Colonic mucosa (tissue), 4 donors: Measurements from ENCODE around the gene STXBP6. TPM values are rescaled to one million over a fixed set of nuclear protein-coding genes. Genes with fewer than 3 reads are reported as not detected.

Experiments
- DNase-seq: peaks from one replicate; pipeline ENCODE4 v3.0.0-alpha.2; 2020
- H3K27ac ChIP-seq: fragments of 200-600 bp; one replicate; pipeline ENCODE4 v1.8.0; 2021
- H3K27me3 ChIP-seq: fragments of 200-600 bp; one replicate; pipeline ENCODE4 v1.8.0; 2021
- H3K36me3 ChIP-seq: fragments of 200-600 bp; one replicate; pipeline ENCODE4 v1.8.0; 2021
- H3K4me1 ChIP-seq: fragments of 200-600 bp; one replicate; pipeline ENCODE4 v1.8.0; 2021; ENCODE audit warnings: mild to moderate bottlenecking
- H3K4me3 ChIP-seq: fragments of 200-600 bp; one replicate; pipeline ENCODE4 v1.8.0; 2021
- H3K9ac ChIP-seq, 2 donors: one replicate each; pipeline ENCODE4 v1.7.0; 2013; ENCODE audit warnings: control low read depth in 2 of 2, low read depth in 2 of 2, low read length in 2 of 2
- H3K9me3 ChIP-seq: fragments of 200-600 bp; one replicate; pipeline ENCODE4 v1.8.0; 2021
- CTCF ChIP-seq: fragments of 200-600 bp; IDR thresholded peaks from one replicate; pipeline ENCODE4 v1.8.0; 2022; ENCODE audit warnings: antibody characterized with exemption, mild to moderate bottlenecking
- intact Hi-C: fragments of 100-400 bp; cut with DNase I; formaldehyde crosslinking; loops from one replicate; pipeline ENCODE4 v1.14.1; 2022
- total RNA-seq, 2 donors: library from RNA; stranded (reverse); fragmentation: NEBNext Ultra II Directional in 1 of 2; extraction: Animal tissue kit (Norgen Biotek cat#: 25700) in 1 of 2; gene quantifications; one replicate each; pipeline ENCODE4 v1.2.1, GENCODE V29; 2021
- donor health status: healthy.
- donor health status: DM: no; HTN: no; CAD: no.
- donor health status: DM: no; HTN: no; CAD: no.

The STXBP6 gene
- total RNA-seq, 2 donors from 2014 or later = 23.7 to 26.1 TPM

DNA sequence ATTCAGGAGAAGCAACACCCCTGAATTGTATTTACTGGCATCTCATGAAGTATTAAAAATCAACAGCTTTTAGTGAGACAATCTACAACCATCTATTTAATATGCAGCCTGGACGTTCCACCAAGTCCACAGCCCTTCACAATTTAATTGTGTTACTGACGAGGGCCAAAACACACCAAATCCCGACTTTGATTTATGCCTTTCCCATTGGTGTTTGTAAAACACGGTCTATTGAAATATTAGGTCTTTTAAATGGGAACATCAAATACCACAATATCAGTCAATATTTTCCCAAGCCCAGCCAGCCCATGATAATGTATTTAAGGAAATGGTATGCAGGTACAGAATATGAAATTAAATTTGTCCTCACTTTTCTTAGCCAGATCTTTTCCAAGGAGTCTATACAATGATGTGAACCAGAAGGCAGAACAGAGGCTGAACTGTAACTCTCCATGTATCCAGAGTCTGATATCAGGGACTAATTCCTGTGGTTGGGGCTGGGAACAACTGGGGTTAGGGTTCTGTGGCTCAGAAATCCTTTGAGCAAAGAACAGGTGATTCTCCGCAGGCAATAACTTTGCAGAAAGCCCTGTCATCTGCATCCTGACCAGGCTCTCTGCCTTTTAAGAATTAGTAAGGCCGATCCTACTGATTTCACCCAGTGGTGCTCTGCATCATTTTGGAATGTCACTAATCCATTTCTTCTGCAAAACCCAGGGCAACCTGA lies 236.7 kb downstream of the STXBP6 start:
- Histone ChIP-seq H3K27ac (no peak overlapping the region), H3K9me3 (no peaks in the 10 kb centered on the region), H3K4me3 (no peak overlapping the region), H3K36me3 (no peaks in the 10 kb centered on the region), H3K4me1 (peaks cover 6% of the 10 kb centered on the region), H3K9ac (no peak overlapping the region), H3K27me3 (no peaks in the 10 kb centered on the region)
- no peak for DNase-seq
- no peak for TF ChIP-seq CTCF
- intact Hi-C loops = no loop called here

DNA sequence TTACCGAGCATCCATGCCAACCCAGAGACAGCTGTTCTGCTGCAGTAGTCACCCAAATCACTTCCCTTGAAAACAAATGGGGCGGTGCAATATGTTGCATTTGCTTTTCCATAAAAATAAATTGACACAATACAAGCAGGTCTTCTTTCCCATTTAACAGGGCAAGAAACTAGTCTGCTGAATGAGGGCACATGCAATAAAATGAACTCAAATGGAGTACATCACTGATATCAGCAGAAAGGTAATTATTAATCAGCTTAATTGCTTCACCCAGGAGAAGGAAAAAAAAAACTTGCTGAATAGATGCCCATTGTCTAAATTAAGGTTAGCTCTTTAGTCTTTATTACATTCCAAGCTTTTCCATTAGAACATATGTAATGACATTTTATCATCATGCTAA lies 240.8 kb downstream of the STXBP6 start:
- no peak overlapping the region for H3K9ac ChIP-seq
- H3K9me3 ChIP-seq = no peaks in the 10 kb centered on the region
- H3K4me3 ChIP-seq = no peak overlapping the region
- H3K36me3 ChIP-seq = no peaks in the 10 kb centered on the region
- intact Hi-C loops = loop anchor here (5.0 to 10.0 kb wide), 3 partner anchors 74 to 343 kb away; no protein-coding TSS in a partner anchor
- H3K27me3 ChIP-seq = no peaks in the 10 kb centered on the region
- peaks cover 4% of the 10 kb centered on the region for H3K4me1 ChIP-seq
- H3K27ac ChIP-seq = no peak overlapping the region
- no peak for DNase-seq
- TF ChIP-seq CTCF = no peak

- H3K27me3 ChIP-seq = no peaks in the 10 kb centered on the region
- no peak overlapping the region for H3K9ac ChIP-seq
- H3K36me3 ChIP-seq = no peaks in the 10 kb centered on the region
- TF ChIP-seq CTCF = no peak
- intact Hi-C loops = loop anchor here (5.0 to 10.0 kb wide), 3 partner anchors 74 to 344 kb away; no protein-coding TSS in a partner anchor
- no peak overlapping the region for H3K27ac ChIP-seq
- no peak overlapping the region for H3K4me3 ChIP-seq
- no peaks in the 10 kb centered on the region for H3K9me3 ChIP-seq
- no peak for DNase-seq
- peaks cover 4% of the 10 kb centered on the region for H3K4me1 ChIP-seq
Observed at GRCh38 chr14:24808412-24808811, 241.5 kb downstream of the STXBP6 start.

DNA sequence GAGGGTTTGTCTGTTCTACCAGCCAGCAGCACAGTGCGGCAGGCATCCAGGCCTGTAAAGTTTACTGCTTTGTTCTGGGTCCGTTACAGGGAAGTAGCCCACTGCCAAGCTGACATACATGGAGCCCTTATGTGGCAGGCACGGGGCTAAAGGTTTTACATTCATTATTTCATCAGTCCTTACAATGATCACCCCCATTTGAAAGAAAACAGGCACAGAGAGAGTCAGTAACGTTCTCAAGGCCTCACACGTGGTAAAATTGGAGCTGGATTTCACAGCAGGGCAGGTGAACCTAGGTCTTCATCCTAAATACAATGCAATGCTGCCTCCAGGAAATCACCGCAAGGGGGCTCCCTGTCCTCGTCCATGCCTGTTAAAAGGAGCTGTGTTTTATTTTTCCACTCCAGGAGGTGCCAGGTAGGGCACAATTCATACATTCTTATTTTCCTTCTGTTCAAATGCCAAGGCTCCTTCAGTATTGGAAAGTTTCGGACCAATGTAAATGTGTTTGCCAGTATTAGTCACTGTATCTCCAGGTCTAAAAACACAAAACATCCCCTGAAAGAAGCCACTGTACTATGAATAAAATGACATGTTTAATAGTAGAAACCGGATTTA lies 243.8 kb downstream of the STXBP6 start:
- Histone ChIP-seq H3K9ac (no peak overlapping the region), H3K27me3 (no peaks in the 10 kb centered on the region), H3K4me1 (peaks cover 4% of the 10 kb centered on the region), H3K9me3 (no peaks in the 10 kb centered on the region), H3K36me3 (no peaks in the 10 kb centered on the region), H3K4me3 (no peak overlapping the region), H3K27ac (no peak overlapping the region)
- peak; percentile 91 for DNase-seq
- intact Hi-C loops = loop anchor here (2.0 to 10.0 kb wide), 4 partner anchors 71 to 346 kb away; no protein-coding TSS in a partner anchor
- peak; percentile 80 for TF ChIP-seq CTCF

DNA sequence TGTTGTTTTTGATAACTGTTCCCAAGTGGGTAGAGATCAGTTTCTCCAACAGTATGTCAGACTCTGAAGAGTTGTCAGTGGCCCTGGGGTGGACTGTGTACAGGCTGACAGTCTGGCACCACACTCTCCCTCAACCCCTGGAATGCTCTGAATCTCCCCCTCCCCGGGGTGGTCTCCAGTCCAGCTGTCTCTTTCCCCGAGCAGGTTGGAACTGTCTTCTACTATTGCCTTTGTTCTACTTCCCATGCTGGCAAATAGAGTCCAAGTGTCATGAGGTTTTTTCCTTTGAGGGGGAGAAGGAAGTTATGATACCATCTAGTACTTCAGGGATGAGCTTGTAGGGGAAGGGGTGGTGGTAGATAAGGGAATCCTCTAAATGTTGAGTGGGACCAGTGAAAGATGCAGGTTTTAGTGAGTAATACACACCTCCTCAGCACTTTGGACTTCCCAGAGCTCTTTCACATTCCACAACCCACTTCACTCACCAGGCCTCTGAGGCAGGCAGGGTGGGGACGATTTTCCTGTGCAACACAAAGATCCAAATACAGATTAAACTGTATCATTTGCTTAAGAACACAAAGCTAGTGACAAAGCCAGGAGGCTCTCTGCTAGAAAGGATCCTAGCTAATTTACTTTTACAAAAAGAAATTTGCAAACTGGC lies 245.3 kb downstream of the STXBP6 start:
- Histone ChIP-seq H3K9ac (no peak overlapping the region), H3K4me3 (no peak overlapping the region), H3K9me3 (no peaks in the 10 kb centered on the region), H3K27me3 (no peaks in the 10 kb centered on the region), H3K27ac (no peak overlapping the region), H3K36me3 (no peaks in the 10 kb centered on the region), H3K4me1 (peaks cover 4% of the 10 kb centered on the region)
- intact Hi-C loops = loop anchor here (5.0 to 10.0 kb wide), 3 partner anchors 70 to 348 kb away; no protein-coding TSS in a partner anchor
- DNase-seq = no peak
- TF ChIP-seq CTCF = no peak
